Mesendoderm (in vitro differentiated cells): ENCODE measurements around the gene MORN3.
"Not testable (repeated sequence)": the region's sequence is repeated elsewhere in the genome, so short reads cannot be mapped to it uniquely, and the experiment has no call there.

ENCODE experiments used
- DNase-seq: peaks from one replicate; pipeline ENCODE4 v3.0.0; 2013
- H2AK5ac ChIP-seq: 2 replicates; pipeline ENCODE4 v1.6.1; 2013; ENCODE audit warnings: low read length, inconsistent platforms
- H2BK120ac ChIP-seq: 2 replicates; pipeline ENCODE4 v1.6.1; 2013; ENCODE audit warnings: low read depth, mild to moderate bottlenecking, low read length, moderate library complexity, mixed read lengths
- H2BK15ac ChIP-seq: replicated peaks from 2 replicates; pipeline ENCODE4 v1.6.1; 2013; ENCODE audit warnings: low read depth, mild to moderate bottlenecking, moderate library complexity
- H2BK5ac ChIP-seq: 2 replicates; pipeline ENCODE4 v1.6.1; 2013; ENCODE audit warnings: low read length, inconsistent platforms
- H3K18ac ChIP-seq: 2 replicates; pipeline ENCODE4 v1.6.1; 2013; ENCODE audit warnings: mild to moderate bottlenecking, low read length, mixed read lengths
- H3K23ac ChIP-seq: one replicate; pipeline ENCODE4 v1.6.1; 2013; ENCODE audit warnings: low read length
- H3K27ac ChIP-seq: 2 replicates; pipeline ENCODE4 v1.5.1; 2013; ENCODE audit warnings: low read depth, mild to moderate bottlenecking, inconsistent platforms, low read length, moderate library complexity
- H3K27me3 ChIP-seq: 2 replicates; pipeline ENCODE4 v1.6.1; 2013; ENCODE audit warnings: low read length, control low read depth, mild to moderate bottlenecking, inconsistent platforms; ENCODE audit not compliant: insufficient read depth, poor library complexity
- H3K36me3 ChIP-seq: 2 replicates; pipeline ENCODE4 v1.6.1; 2013; ENCODE audit warnings: low read length, inconsistent platforms; ENCODE audit not compliant: control insufficient read depth, insufficient read depth
- H3K4ac ChIP-seq: one replicate; pipeline ENCODE4 v1.6.1; 2013; ENCODE audit warnings: low read depth, mild to moderate bottlenecking, low read length, moderate library complexity
- H3K4me1 ChIP-seq: 2 replicates; pipeline ENCODE4 v1.6.1; 2013; ENCODE audit warnings: low read depth, low read length, inconsistent platforms; ENCODE audit not compliant: control insufficient read depth
- H3K4me2 ChIP-seq: 2 replicates; pipeline ENCODE4 v1.6.1; 2013; ENCODE audit warnings: low read length
- H3K4me3 ChIP-seq: 2 replicates; pipeline ENCODE4 v1.5.1; 2013; ENCODE audit warnings: mild to moderate bottlenecking, low read length
- H3K56ac ChIP-seq: one replicate; pipeline ENCODE4 v1.6.1; 2013; ENCODE audit warnings: low read length
- H3K79me1 ChIP-seq: 2 replicates; pipeline ENCODE4 v1.6.1; 2013; ENCODE audit warnings: low read length, inconsistent platforms
- H3K79me2 ChIP-seq: 2 replicates; pipeline ENCODE4 v1.6.1; 2013; ENCODE audit warnings: mild to moderate bottlenecking, low read length; ENCODE audit not compliant: control insufficient read depth, insufficient read depth
- H3K9ac ChIP-seq: 2 replicates; pipeline ENCODE4 v1.6.1; 2013; ENCODE audit warnings: low read length, inconsistent platforms
- H4K5ac ChIP-seq: one replicate; pipeline ENCODE4 v1.6.1; 2013; ENCODE audit warnings: low read length
- H4K8ac ChIP-seq: one replicate; pipeline ENCODE4 v1.6.1; 2013; ENCODE audit warnings: low read depth, mild to moderate bottlenecking, control low read depth, low read length, moderate library complexity
- WGBS: extraction: QIAGEN DNeasy Blood & Tissue Kit; methylation state at CpG from one replicate; pipeline ENCODE4 v1.1.7; 2013; ENCODE audit warnings: low lambda C conversion rate, missing lambda C conversion rate; ENCODE audit not compliant: insufficient coverage; ENCODE audit errors: extremely low coverage; 5-methylcytosine and 5-hydroxymethylcytosine counted together

Gene MORN3

GRCh38 chr12:121688966-121689365, 19.5 kb upstream of the MORN3 start:
- no peaks in the 10 kb centered on the region for H3K27me3 ChIP-seq
- no peak overlapping the region for H3K18ac ChIP-seq
- no peaks in the 10 kb centered on the region for H3K4me1 ChIP-seq
- no CpG with 5 or more reads among the region's 3 CpGs for WGBS
- no peak overlapping the region for H2AK5ac ChIP-seq
- no peak overlapping the region for H3K23ac ChIP-seq
- H2BK15ac ChIP-seq, result no peak overlapping the region
- no peak overlapping the region for H3K27ac ChIP-seq
- no peaks in the 10 kb centered on the region for H3K79me1 ChIP-seq
- no peak overlapping the region for H3K4me2 ChIP-seq
- H2BK120ac ChIP-seq, result no peak overlapping the region
- no peak overlapping the region for H4K8ac ChIP-seq
- no peak overlapping the region for H3K4ac ChIP-seq
- DNase-seq, result peak; percentile 26
- no peak overlapping the region for H3K4me3 ChIP-seq
- no peak overlapping the region for H3K56ac ChIP-seq
- H4K5ac ChIP-seq, result no peak overlapping the region
- no peaks in the 10 kb centered on the region for H3K79me2 ChIP-seq
- H3K9ac ChIP-seq, result no peak overlapping the region
- no peak overlapping the region for H2BK5ac ChIP-seq
- no peaks in the 10 kb centered on the region for H3K36me3 ChIP-seq

DNA sequence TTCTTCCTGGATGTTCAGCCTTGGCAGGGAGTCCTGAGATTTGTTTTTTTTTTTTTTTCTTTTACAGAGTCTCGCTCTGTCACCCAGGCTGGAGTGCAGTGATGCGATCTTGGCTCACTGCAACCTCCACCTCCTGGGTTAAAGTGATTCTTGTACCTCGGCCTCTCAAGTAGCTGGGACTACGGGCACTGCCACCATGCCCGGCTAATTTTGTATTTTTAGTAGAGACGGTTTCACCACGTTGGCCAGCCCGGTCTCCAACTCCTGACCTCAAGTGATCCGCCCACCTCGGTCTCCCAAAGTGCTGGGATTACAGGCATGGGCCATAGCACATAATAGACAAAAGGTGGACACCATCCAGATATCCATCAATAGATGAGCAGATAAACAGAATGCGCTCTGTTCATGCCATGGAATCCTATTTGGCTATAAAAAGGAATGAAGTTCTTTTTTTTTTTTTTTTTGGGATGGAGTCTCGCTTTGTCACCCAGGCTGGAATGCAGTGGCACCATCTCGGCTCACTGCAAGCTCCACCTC, 10.3 kb upstream of the MORN3 start:
- H2AK5ac ChIP-seq, H4K8ac ChIP-seq, H3K79me2 ChIP-seq, H3K18ac ChIP-seq, H3K36me3 ChIP-seq, H3K23ac ChIP-seq, H2BK15ac ChIP-seq, H3K27ac ChIP-seq, H2BK5ac ChIP-seq, H3K4ac ChIP-seq, H3K4me1 ChIP-seq, H3K27me3 ChIP-seq, H3K4me3 ChIP-seq, H2BK120ac ChIP-seq, H3K4me2 ChIP-seq, H3K9ac ChIP-seq, H4K5ac ChIP-seq, DNase-seq, H3K79me1 ChIP-seq: not testable (repeated sequence)
- peak overlapping the region; percentile 75 for H3K56ac ChIP-seq
- no CpG with 5 or more reads among the region's 13 CpGs for WGBS

- no peak overlapping the region for H2BK15ac ChIP-seq
- peaks cover 4% of the 10 kb centered on the region for H3K4me1 ChIP-seq
- DNase-seq, result peak; percentile 67
- H3K36me3 ChIP-seq, result no peaks in the 10 kb centered on the region
- H3K23ac ChIP-seq, result no peak overlapping the region
- peak overlapping the region; percentile 75 for H3K56ac ChIP-seq
- no peak overlapping the region for H2AK5ac ChIP-seq
- no peaks in the 10 kb centered on the region for H3K79me1 ChIP-seq
- H2BK5ac ChIP-seq, result no peak overlapping the region
- WGBS, result no CpG with 5 or more reads among the region's 9 CpGs
- no peaks in the 10 kb centered on the region for H3K79me2 ChIP-seq
- no peak overlapping the region for H4K5ac ChIP-seq
- no peak overlapping the region for H3K4me3 ChIP-seq
- no peak overlapping the region for H3K9ac ChIP-seq
- H3K27ac ChIP-seq, result no peak overlapping the region
- no peak overlapping the region for H4K8ac ChIP-seq
- peak overlapping the region; percentile 6 for H3K4ac ChIP-seq
- peak overlapping the region; percentile 10 for H3K18ac ChIP-seq
- no peak overlapping the region for H3K4me2 ChIP-seq
- no peaks in the 10 kb centered on the region for H3K27me3 ChIP-seq
- H2BK120ac ChIP-seq, result no peak overlapping the region
Observed at GRCh38 chr12:121678716-121679300, 9.4 kb upstream of the MORN3 start.

DNA sequence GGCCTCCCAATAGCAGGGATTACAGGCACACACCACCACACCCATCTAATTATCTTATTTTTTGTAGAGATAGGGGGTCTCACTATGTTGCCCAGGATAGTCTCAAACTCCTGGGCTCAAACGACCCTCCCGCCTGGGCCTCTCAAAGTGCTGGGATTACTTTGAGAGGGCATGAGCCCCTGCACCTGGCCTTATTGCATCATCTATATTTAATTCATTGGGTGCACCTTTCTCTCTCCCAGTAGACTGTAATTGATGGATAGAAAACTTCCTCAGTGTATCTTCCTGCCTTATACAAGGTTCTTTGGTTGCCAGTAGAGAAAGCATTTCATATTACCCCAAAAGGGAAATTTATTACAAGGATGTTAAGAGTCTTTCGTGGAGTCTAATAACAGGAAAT, 8.9 kb upstream of the MORN3 start:
- no peak overlapping the region for H3K18ac ChIP-seq
- H2BK120ac ChIP-seq, result no peak overlapping the region
- H3K23ac ChIP-seq, result no peak overlapping the region
- H3K79me1 ChIP-seq, result no peaks in the 10 kb centered on the region
- no peak overlapping the region for H3K4ac ChIP-seq
- no peak overlapping the region for H3K4me3 ChIP-seq
- H3K4me2 ChIP-seq, result no peak overlapping the region
- WGBS, result no CpG with 5 or more reads among the region's 3 CpGs
- no peak overlapping the region for H2AK5ac ChIP-seq
- peaks cover 4% of the 10 kb centered on the region for H3K4me1 ChIP-seq
- DNase-seq, result no peak
- no peak overlapping the region for H3K9ac ChIP-seq
- H3K79me2 ChIP-seq, result no peaks in the 10 kb centered on the region
- H3K27me3 ChIP-seq, result no peaks in the 10 kb centered on the region
- no peak overlapping the region for H3K27ac ChIP-seq
- no peak overlapping the region for H2BK5ac ChIP-seq
- H3K36me3 ChIP-seq, result no peaks in the 10 kb centered on the region
- no peak overlapping the region for H4K8ac ChIP-seq
- H3K56ac ChIP-seq, result no peak overlapping the region
- H2BK15ac ChIP-seq, result no peak overlapping the region
- no peak overlapping the region for H4K5ac ChIP-seq

DNA sequence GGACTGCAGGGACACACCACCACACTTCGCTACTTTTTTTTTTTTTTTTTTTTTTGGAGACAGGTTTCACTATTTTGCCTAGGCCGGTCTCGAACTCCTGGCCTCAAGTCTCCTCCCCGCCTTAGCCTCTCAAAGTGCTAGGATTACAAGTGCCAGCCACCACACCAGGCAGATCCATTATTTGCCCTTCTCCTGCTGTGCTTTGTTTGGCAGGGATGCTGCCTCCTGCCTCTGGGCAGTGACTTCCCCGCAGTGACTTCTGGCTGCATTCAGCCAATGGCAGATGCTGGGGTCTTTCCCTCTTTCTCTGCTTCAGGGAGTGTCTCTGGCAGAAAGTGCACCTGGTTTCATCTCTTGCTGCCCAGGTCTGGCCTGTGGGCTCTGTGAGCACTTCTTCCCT, 6.7 kb upstream of the MORN3 start:
- no peaks in the 10 kb centered on the region for H3K36me3 ChIP-seq
- no peak overlapping the region for H3K18ac ChIP-seq
- H3K4me3 ChIP-seq, result no peak overlapping the region
- no peaks in the 10 kb centered on the region for H3K79me1 ChIP-seq
- no peak overlapping the region for H3K9ac ChIP-seq
- H4K5ac ChIP-seq, result no peak overlapping the region
- no peak overlapping the region for H2BK15ac ChIP-seq
- H3K27ac ChIP-seq, result no peak overlapping the region
- H3K27me3 ChIP-seq, result no peaks in the 10 kb centered on the region
- H2BK5ac ChIP-seq, result no peak overlapping the region
- H3K23ac ChIP-seq, result no peak overlapping the region
- no peaks in the 10 kb centered on the region for H3K79me2 ChIP-seq
- DNase-seq, result no peak
- H2BK120ac ChIP-seq, result no peak overlapping the region
- no peak overlapping the region for H3K4me2 ChIP-seq
- H4K8ac ChIP-seq, result no peak overlapping the region
- no CpG with 5 or more reads among the region's 5 CpGs for WGBS
- peaks cover 4% of the 10 kb centered on the region for H3K4me1 ChIP-seq
- H2AK5ac ChIP-seq, result no peak overlapping the region
- no peak overlapping the region for H3K4ac ChIP-seq
- H3K56ac ChIP-seq, result no peak overlapping the region

GRCh38 chr12:121673013-121673511, 3.6 kb upstream of the MORN3 start:
- peak overlapping the region; percentile 29 for H3K27ac ChIP-seq
- peak; percentile 45 for DNase-seq

More at GRCh38 chr12:121673013-121673511, 3.6 kb upstream of the MORN3 start:
- no peak overlapping the region for H4K5ac ChIP-seq
- H3K56ac ChIP-seq, result peak overlapping the region; percentile 73
- no peaks in the 10 kb centered on the region for H3K79me2 ChIP-seq
- no peak overlapping the region for H2BK15ac ChIP-seq
- H2BK5ac ChIP-seq, result no peak overlapping the region
- no peak overlapping the region for H3K4me2 ChIP-seq
- H3K36me3 ChIP-seq, result no peaks in the 10 kb centered on the region
- no CpG with 5 or more reads among the region's 12 CpGs for WGBS
- peak overlapping the region; percentile 77 for H3K18ac ChIP-seq
- peak overlapping the region; percentile 34 for H3K9ac ChIP-seq
- no peak overlapping the region for H4K8ac ChIP-seq
- peak overlapping the region; percentile 18 for H3K4ac ChIP-seq
- H3K4me1 ChIP-seq, result no peaks in the 10 kb centered on the region
- no peak overlapping the region for H3K4me3 ChIP-seq
- H3K27me3 ChIP-seq, result no peaks in the 10 kb centered on the region
- no peak overlapping the region for H2AK5ac ChIP-seq
- H3K79me1 ChIP-seq, result no peaks in the 10 kb centered on the region
- H3K23ac ChIP-seq, result no peak overlapping the region
- H2BK120ac ChIP-seq, result no peak overlapping the region
